HPDE6-E6E7 (cell line): Measurements from ENCODE around the gene EPG5.
"Not testable (repeated sequence)": the region's sequence is repeated elsewhere in the genome, so short reads cannot be mapped to it uniquely, and the experiment has no call there.

Source experiments
- DNase-seq: peaks from one replicate; pipeline ENCODE4 v3.0.0; 2011; ENCODE audit warnings: missing footprints; ENCODE audit errors: extremely low spot score

EPG5 gene

GRCh38 chr18:45814733-45815132 lies 152.4 kb downstream of the EPG5 start:
- DNase-seq = not testable (repeated sequence)

DNA sequence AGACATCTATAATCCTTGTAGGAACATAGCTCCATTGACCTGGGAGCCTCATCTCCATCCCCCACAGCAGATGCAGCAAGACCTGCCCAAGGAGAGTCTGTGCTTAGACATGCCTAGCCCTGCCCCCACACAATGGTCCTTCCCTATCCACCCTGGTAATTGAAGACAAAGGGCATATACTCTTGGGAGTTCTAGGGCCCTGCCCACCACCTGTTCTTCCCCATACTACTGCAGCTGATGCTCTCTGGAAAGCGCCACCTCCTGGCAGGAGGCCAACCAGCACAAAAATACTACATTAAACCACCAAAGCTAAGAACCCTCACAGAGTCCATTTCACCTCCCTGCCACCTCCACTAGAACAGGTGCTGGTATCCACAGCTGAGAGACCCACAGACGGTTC lies 160.0 kb downstream of the EPG5 start:
- DNase-seq = not testable (repeated sequence)

GRCh38 chr18:45806226-45806625 lies 160.9 kb downstream of the EPG5 start:
- no peak for DNase-seq

- DNase-seq = no peak
Measured at GRCh38 chr18:45805551-45805950, 161.6 kb downstream of the EPG5 start.

DNA sequence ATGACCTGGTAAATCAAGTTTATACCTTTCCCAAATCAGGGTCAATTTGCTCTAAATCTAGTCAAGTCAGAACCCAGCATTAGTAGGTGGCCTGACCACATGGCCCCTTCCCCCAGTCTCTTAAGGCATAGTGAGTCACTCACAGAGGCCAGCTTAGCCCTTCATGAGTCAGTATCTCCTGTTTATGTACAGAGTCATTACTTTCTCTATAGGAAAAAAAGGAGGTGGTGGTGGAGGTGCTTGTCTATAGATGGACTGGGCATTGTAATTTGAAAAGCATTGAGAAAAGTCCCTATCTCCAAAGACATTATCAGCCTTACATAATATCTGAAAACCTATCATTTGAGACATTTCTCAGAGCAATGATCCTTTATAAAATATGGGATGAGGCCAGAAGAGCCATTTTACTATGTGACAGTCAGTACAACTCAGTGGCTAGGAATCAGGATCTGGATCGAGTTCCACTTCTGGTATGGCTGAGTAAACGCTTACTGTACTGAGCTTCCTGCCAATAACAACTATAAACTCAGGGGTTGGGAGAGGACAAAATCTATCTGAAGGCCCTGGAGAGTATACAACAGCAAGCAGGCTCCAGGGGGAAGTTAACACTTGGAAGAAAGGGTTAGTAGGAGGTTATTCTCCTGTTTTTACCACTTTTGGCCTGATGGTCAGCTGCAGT lies 164.2 kb downstream of the EPG5 start:
- DNase-seq = peak; percentile 90

DNA sequence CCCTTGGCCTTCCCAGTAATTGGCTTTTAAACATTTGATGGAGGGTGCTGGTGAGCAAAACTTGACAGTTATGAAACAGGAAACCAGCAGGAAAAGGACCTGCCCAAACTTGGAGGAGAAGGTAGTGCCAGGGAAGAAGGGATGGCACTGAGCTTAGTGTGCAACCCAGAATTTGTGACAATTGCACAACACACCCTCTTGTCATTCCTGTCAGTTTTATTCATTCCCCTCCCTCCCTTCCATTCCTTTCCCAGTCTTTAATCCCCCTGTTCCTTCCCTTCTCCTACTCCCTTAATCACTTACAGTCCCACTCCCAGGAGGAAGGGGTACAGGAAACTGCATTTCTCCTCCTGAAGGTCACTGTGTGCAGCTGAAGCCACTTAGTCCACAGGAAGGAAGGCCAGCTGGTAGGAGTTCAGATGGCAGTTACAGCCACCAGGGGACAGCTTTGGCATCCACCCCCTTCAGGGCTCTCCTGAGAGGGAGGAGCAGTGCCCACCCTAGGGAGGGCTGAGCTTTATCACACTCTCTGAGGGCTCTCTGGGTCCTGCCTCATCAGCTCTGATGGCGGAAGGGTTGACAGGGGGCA lies 165.6 kb downstream of the EPG5 start:
- DNase-seq = no peak
